GM12878 (cell line): ENCODE measurements around the gene CLCA2. TPM values are rescaled to one million over a fixed set of nuclear protein-coding genes. Genes with fewer than 3 reads are reported as not detected.
"Not testable (repeated sequence)": the region's sequence is repeated elsewhere in the genome, so short reads cannot be mapped to it uniquely, and the experiment has no call there.

Experiments
- ATAC-seq: fragments of 200-7000 bp; cut with Tn5 transposase; 3 replicates; pipeline ENCODE4 v1.9.1; 2020; ENCODE audit warnings: mild to moderate bottlenecking, moderate library complexity
- BruUV-seq: library from RNA; stranded (reverse); fragments of 400-500 nt; replicated peaks from 2 replicates; lab custom pipeline; 2021; lab: Mats Ljungman, UMichigan
- CTCF ChIA-PET: fragments of 300-600 bp; sonication (Branson Sonifier 250); formaldehyde crosslinking; extraction: SDS; loops from one replicate; lab custom pipeline; 2021; ENCODE audit warnings: inconsistent platforms; lab: Yijun Ruan, JAX
- POLR2A ChIA-PET: fragments of 350-600 bp; formaldehyde crosslinking; extraction: SDS; loops from one replicate; lab custom pipeline; 2021; ENCODE audit warnings: inconsistent platforms; lab: Charles Lee
- RAD21 ChIA-PET: fragments of 300-600 bp; sonication (Branson Sonifier 250); formaldehyde crosslinking; loops from one replicate; lab custom pipeline; 2023; ENCODE audit warnings: antibody characterized with exemption; ENCODE audit not compliant: unreplicated experiment; lab: Charles Lee
- SMC1A ChIA-PET: fragments of 300-600 bp; sonication (Branson Sonifier 250); formaldehyde crosslinking; loops from one replicate; lab custom pipeline; 2023; ENCODE audit not compliant: unreplicated experiment, uncharacterized antibody; lab: Charles Lee
- DNase-seq: peaks from one replicate; pipeline ENCODE4 v3.0.0-alpha.2; 2011; ENCODE audit warnings: low read depth, low spot score
- FAIRE-seq: peaks from 3 replicates; lab custom pipeline; 2011; peaks lifted over from hg19 to GRCh38; lab: Jason Lieb, UNC
- H2AFZ ChIP-seq: 2 replicates; pipeline ENCODE4 v1.6.0; 2011; ENCODE audit warnings: low read depth, low read length, control low read depth; ENCODE audit not compliant: control insufficient read depth
- H3K27ac ChIP-seq: 2 replicates; pipeline ENCODE4 v1.5.1; 2011; ENCODE audit warnings: control low read depth; ENCODE audit not compliant: control insufficient read depth, insufficient read depth
- H3K27me3 ChIP-seq, 2 experiments: replicated peaks in 1 of 2; 2 replicates each; pipeline versions ENCODE4 v1.6.0 to v1.6.1; 2011; ENCODE audit warnings: low read length in 1 of 2; ENCODE audit not compliant: control insufficient read depth in 2 of 2, insufficient read depth in 2 of 2
- H3K36me3 ChIP-seq, 2 experiments: 2 replicates each; pipeline ENCODE4 v1.5.1; 2011; ENCODE audit warnings: low read length in 1 of 2; ENCODE audit not compliant: control insufficient read depth in 2 of 2, insufficient read depth in 2 of 2
- H3K4me1 ChIP-seq: 2 replicates; pipeline ENCODE4 v1.6.1; 2011; ENCODE audit warnings: mild to moderate bottlenecking, low read length, moderate library complexity, mixed read lengths; ENCODE audit not compliant: control insufficient read depth, insufficient read depth
- H3K4me2 ChIP-seq: 2 replicates; pipeline ENCODE4 v1.6.0; 2011; ENCODE audit warnings: control low read depth; ENCODE audit not compliant: control insufficient read depth, insufficient read depth
- H3K4me3 ChIP-seq: fragments of 200-600 bp; sonication (generic); 2 replicates; pipeline ENCODE4 v1.5.1; 2016
- H3K79me2 ChIP-seq: 2 replicates; pipeline ENCODE4 v1.6.0; 2011; ENCODE audit warnings: low read length; ENCODE audit not compliant: control insufficient read depth, insufficient read depth
- H3K9ac ChIP-seq: 2 replicates; pipeline ENCODE4 v1.8.0; 2011; ENCODE audit warnings: low read length, control low read depth, mixed read lengths; ENCODE audit not compliant: control insufficient read depth, insufficient read depth
- H3K9me3 ChIP-seq: replicated peaks from 3 replicates; pipeline ENCODE4 v1.5.1; 2011; ENCODE audit warnings: mild to moderate bottlenecking, low read length; ENCODE audit not compliant: control insufficient read depth, insufficient read depth
- H4K20me1 ChIP-seq: 2 replicates; pipeline ENCODE4 v1.6.0; 2011; ENCODE audit not compliant: control insufficient read depth, insufficient read depth
- CHD2 ChIP-seq: IDR thresholded peaks from 2 replicates; pipeline ENCODE4 v1.6.1; 2011; ENCODE audit warnings: low read depth, low read length, improper control_type of control experiment, borderline replicate concordance
- CREB1 ChIP-seq: IDR thresholded peaks from 2 replicates; pipeline ENCODE4 v1.6.1; 2012; ENCODE audit warnings: low read depth, mild to moderate bottlenecking, inconsistent platforms
- CREM ChIP-seq: IDR thresholded peaks from 2 replicates; pipeline ENCODE4 v1.6.1; 2014; ENCODE audit warnings: antibody characterized with exemption, low read depth
- FOXM1 ChIP-seq: IDR thresholded peaks from 2 replicates; pipeline ENCODE4 v1.6.1; 2012; ENCODE audit warnings: low read depth, mild to moderate bottlenecking, inconsistent platforms, low read length, moderate library complexity
- NR2F1 ChIP-seq: fragments of 450-650 bp; conservative IDR thresholded peaks from 2 replicates; pipeline ENCODE4 v1.6.1; 2017; ENCODE audit warnings: mild to moderate bottlenecking
- RAD21 ChIP-seq: IDR thresholded peaks from 2 replicates; pipeline ENCODE4 v1.6.1; 2011; ENCODE audit warnings: mild to moderate bottlenecking, low read depth, low read length, moderate library complexity; ENCODE audit not compliant: insufficient read depth
- RB1 ChIP-seq: fragments of 450-650 bp; formaldehyde crosslinking; IDR thresholded peaks from 2 replicates; pipeline ENCODE4 v1.6.1; 2017; ENCODE audit warnings: mild to moderate bottlenecking, borderline replicate concordance
- RUNX3 ChIP-seq: IDR thresholded peaks from 2 replicates; pipeline ENCODE4 v1.6.1; 2012; ENCODE audit warnings: low read length, inconsistent platforms
- SMC3 ChIP-seq: IDR thresholded peaks from 2 replicates; pipeline ENCODE4 v1.6.1; 2011; ENCODE audit warnings: low read length, improper control_type of control experiment, borderline replicate concordance
- TCF12 ChIP-seq: IDR thresholded peaks from 2 replicates; pipeline ENCODE4 v1.6.1; 2011; ENCODE audit warnings: low read depth, mild to moderate bottlenecking, low read length
- TCF3 ChIP-seq: IDR thresholded peaks from 2 replicates; pipeline ENCODE4 v1.6.1; 2012; ENCODE audit warnings: low read depth, mild to moderate bottlenecking, low read length, borderline replicate concordance; ENCODE audit not compliant: insufficient read depth
- YY1 ChIP-seq: IDR thresholded peaks from 2 replicates; pipeline ENCODE4 v1.6.1; 2011; ENCODE audit warnings: low read depth, mild to moderate bottlenecking, low read length
- WGBS: methylation state at CpG from one replicate; pipeline ENCODE4 v1.1.6; 2016; ENCODE audit warnings: low lambda C conversion rate; ENCODE audit not compliant: insufficient replicate concordance, insufficient coverage; ENCODE audit errors: missing lambda C conversion rate; 5-methylcytosine and 5-hydroxymethylcytosine counted together
- in situ Hi-C: fragments of 300-500 bp; cut with MboI; formaldehyde crosslinking; loops from 9 replicates; pipeline ENCODE4 v1.14.3; 2018; ENCODE audit warnings: mixed read lengths
- intact Hi-C: fragments of 100-400 bp; cut with micrococcal nuclease; formaldehyde crosslinking; loops from one replicate; pipeline ENCODE4 v1.14.2; 2022; ENCODE audit not compliant: unreplicated experiment
- polyA plus RNA-seq, 11 experiments: library from polyadenylated mRNA; depleted of rRNA in 4 of 11; unstranded in 6 of 11; stranded (reverse) in 5 of 11; fragments of >200 nt; fragmentation: Nextera tagmentation in 4 of 11; fragmentation: Illumina TruSeq in 1 of 11; extraction: Ambion mirVana in 4 of 11; extraction: Trizol in 1 of 11; gene quantifications; 1 replicate in 1 of 11; 2 replicates in 10 of 11; pipeline versions ENCODE4 v1.2.1 to v1.2.3, GENCODE V29; 2011 to 2016; ENCODE audit warnings: inconsistent platforms in 2 of 11, missing spikeins in 2 of 11, low read depth in 1 of 11
- total RNA-seq, 4 experiments: library from RNA; depleted of rRNA in 3 of 4; stranded (reverse); fragments of >200 nt in 3 of 4; fragmentation: Illumina TruSeq in 1 of 4; extraction: Trizol in 1 of 4; gene quantifications; 2 replicates each; pipeline versions ENCODE4 v1.2.1 to v1.2.3, GENCODE V29; 2013 to 2021
- TF ChIP-seq, protein P1 (sequence below), 3 experiments: IDR thresholded peaks in 2 of 3; conservative IDR thresholded peaks in 1 of 3; 2 replicates each; pipeline ENCODE4 v1.5.1; 2011; ENCODE audit warnings: low read depth in 3 of 3, low read length in 3 of 3, mild to moderate bottlenecking in 3 of 3, control low read depth in 2 of 3, moderate library complexity in 2 of 3, inconsistent platforms in 1 of 3, mixed read lengths in 1 of 3; ENCODE audit not compliant: control insufficient read depth in 2 of 3, insufficient read depth in 1 of 3; ENCODE audit errors: extremely low read depth in 1 of 3

CLCA2 gene
- total and polyA plus RNA-seq, 10 of the 15 experiments (the other 5 are each of a cell fraction or from before 2014, with no cell fraction given): 0.01 to 0.20 (median 0.08) TPM; not detected in 6

- ATAC-seq (peak; percentile 90), FAIRE-seq (peak; percentile 70), DNase-seq (peak; percentile 17)
- BruUV-seq, H3K9me3 ChIP-seq, H3K79me2 ChIP-seq, H3K4me1 ChIP-seq, H4K20me1 ChIP-seq, H3K36me3 ChIP-seq, H3K27me3 ChIP-seq, H3K27ac ChIP-seq, POLR2A ChIA-PET: not testable (repeated sequence)
- SMC1A ChIA-PET: interaction anchor here (0.8 to 2.5 kb wide), 10 partner anchors 10 to 241 kb away, joined by 3 to 16 read pairs (median 4); no protein-coding TSS in a partner anchor
- peak overlapping the region; percentile 29; the same call in 1 of the 2 replicates for H3K9ac ChIP-seq
- H2AFZ ChIP-seq: peak overlapping the region; percentile 98
- CTCF ChIA-PET: interaction anchor here (0.7 to 11.1 kb wide), 21 partner anchors 9 to 520 kb away, joined by 3 to 104 read pairs (median 5); partner anchors contain the start of genes ODF2L and SH3GLB1
- TF ChIP-seq YY1 (peak; percentile 40; the same call in 1 of the 2 replicates), TCF3 (0 out of 2 replicates have a peak, but pooled peaks have one; percentile 23), RUNX3 (peak; percentile 70), FOXM1 (0 out of 2 replicates have a peak, but pooled peaks have one; percentile 17), SMC3 (peak; percentile 58; the same call in 1 of the 2 replicates), TCF12 (0 out of 2 replicates have a peak, but pooled peaks have one; percentile 9), CREB1 (peak; percentile 32; the same call in 1 of the 2 replicates), CHD2 (peak; percentile 51; the same call in 1 of the 2 replicates), CREM (peak; percentile 33; the same call in 1 of the 2 replicates), RAD21 (peak; percentile 59), NR2F1 (0 out of 2 replicates have a peak, but pooled peaks have one; percentile 29), RB1 (0 out of 2 replicates have a peak, but pooled peaks have one; percentile 47)
- TF ChIP-seq, protein P1, sequence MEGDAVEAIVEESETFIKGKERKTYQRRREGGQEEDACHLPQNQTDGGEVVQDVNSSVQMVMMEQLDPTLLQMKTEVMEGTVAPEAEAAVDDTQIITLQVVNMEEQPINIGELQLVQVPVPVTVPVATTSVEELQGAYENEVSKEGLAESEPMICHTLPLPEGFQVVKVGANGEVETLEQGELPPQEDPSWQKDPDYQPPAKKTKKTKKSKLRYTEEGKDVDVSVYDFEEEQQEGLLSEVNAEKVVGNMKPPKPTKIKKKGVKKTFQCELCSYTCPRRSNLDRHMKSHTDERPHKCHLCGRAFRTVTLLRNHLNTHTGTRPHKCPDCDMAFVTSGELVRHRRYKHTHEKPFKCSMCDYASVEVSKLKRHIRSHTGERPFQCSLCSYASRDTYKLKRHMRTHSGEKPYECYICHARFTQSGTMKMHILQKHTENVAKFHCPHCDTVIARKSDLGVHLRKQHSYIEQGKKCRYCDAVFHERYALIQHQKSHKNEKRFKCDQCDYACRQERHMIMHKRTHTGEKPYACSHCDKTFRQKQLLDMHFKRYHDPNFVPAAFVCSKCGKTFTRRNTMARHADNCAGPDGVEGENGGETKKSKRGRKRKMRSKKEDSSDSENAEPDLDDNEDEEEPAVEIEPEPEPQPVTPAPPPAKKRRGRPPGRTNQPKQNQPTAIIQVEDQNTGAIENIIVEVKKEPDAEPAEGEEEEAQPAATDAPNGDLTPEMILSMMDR (IDR thresholded peaks at IDR 0.05 in 2 of 3, conservative IDR thresholded peaks at IDR 0.05 in 1 of 3; ENCODE audit: control insufficient read depth in 2 of 3, extremely low read depth in 1 of 3, insufficient read depth in 1 of 3, low read depth in 3 of 3, low read length in 3 of 3): peak; percentile 37 to 68 (median 60)
- intact Hi-C loops: loop anchor here (1.0 to 10.0 kb wide), 6 partner anchors 28 to 583 kb away; partner anchors contain the start of gene SH3GLB1
- in situ Hi-C loops: loop anchor here (5.0 to 25.0 kb wide), 2 partner anchors 120 to 585 kb away; no protein-coding TSS in a partner anchor
- RAD21 ChIA-PET: interaction anchor here (0.8 to 1.7 kb wide), 4 partner anchors 86 to 204 kb away, joined by 3 to 9 read pairs (median 4); no protein-coding TSS in a partner anchor
- H3K4me3 ChIP-seq: peak overlapping the region; percentile 67
- WGBS: under 1% methylated on average over 16 of the region's 16 CpGs
- peak overlapping the region; percentile 83 for H3K4me2 ChIP-seq
These were observed 78.2 kb downstream of the CLCA2 start for GRCh38 chr1:86502125-86502646.
